HCT116 (cell line): ENCODE measurements around the gene RAD51C. TPM values are rescaled to one million over a fixed set of nuclear protein-coding genes. Genes with fewer than 3 reads are reported as not detected.
A peak's percentile ranks its signal among the peaks of the same experiment; 100 is the strongest.
"Not testable (repeated sequence)": the region's sequence is repeated elsewhere in the genome, so short reads cannot be mapped to it uniquely, and the experiment has no call there.

ENCODE experiments used
- ATAC-seq: fragments of 200-7000 bp; cut with Tn5 transposase; 2 replicates; pipeline ENCODE4 v1.9.1; 2020; ENCODE audit warnings: mild to moderate bottlenecking, moderate library complexity
- BruUV-seq: library from RNA; stranded (reverse); fragments of 400-500 nt; replicated peaks from 2 replicates; lab custom pipeline; 2021; lab: Mats Ljungman, UMichigan
- CTCF ChIA-PET: fragments of 300-600 bp; sonication (Branson Sonifier 250); formaldehyde crosslinking; loops from one replicate; lab custom pipeline; 2021; ENCODE audit warnings: antibody characterized with exemption; lab: Charles Lee
- POLR2A ChIA-PET: fragments of 300-600, 350-600 bp; sonication (Branson Sonifier 250); formaldehyde crosslinking; loops from one replicate; lab custom pipeline; 2021; ENCODE audit warnings: antibody characterized with exemption; lab: Charles Lee
- RAD21 ChIA-PET, 2 experiments: fragments of 300-600 bp; sonication (Branson Sonifier 250); formaldehyde crosslinking; loops; one replicate each; lab custom pipeline; 2023; ENCODE audit warnings: low total read pairs in 2 of 2; ENCODE audit not compliant: uncharacterized antibody in 2 of 2, unreplicated experiment in 2 of 2, low non-redundant PET in 1 of 2; lab: Charles Lee
- DNase-seq: peaks from one replicate; pipeline ENCODE4 v3.0.0-alpha.2; 2010; ENCODE audit warnings: low read depth, low spot score
- H2AFZ ChIP-seq: fragments of 200-600 bp; shearing (Covaris generic), sonication (generic); 2 replicates; pipeline ENCODE4 v1.6.1; 2017; ENCODE audit warnings: low read depth, mixed run types, mixed read lengths, antibody characterized with exemption, low read length; ENCODE audit not compliant: poor library complexity, severe bottlenecking
- H3K27ac ChIP-seq: 2 replicates; pipeline ENCODE4 v1.5.1; 2012; ENCODE audit warnings: low read depth, low read length
- H3K27me3 ChIP-seq: fragments of 200-600 bp; sonication (generic); 2 replicates; pipeline ENCODE4 v1.6.1; 2016; ENCODE audit warnings: mixed run types, low read length, mixed read lengths; ENCODE audit not compliant: insufficient read depth
- H3K36me3 ChIP-seq, 2 experiments: fragments of 200-500 bp in 1 of 2; fragments of 200-600 bp in 1 of 2; sonication (Bioruptor generic) in 1 of 2; sonication (generic) in 1 of 2; 2 replicates each; pipeline versions ENCODE4 v1.5.1 to v1.6.1; 2014 to 2016; ENCODE audit warnings: low read length in 2 of 2, inconsistent platforms in 1 of 2, mixed read lengths in 1 of 2, mixed run types in 1 of 2; ENCODE audit not compliant: insufficient read depth in 2 of 2, control insufficient read depth in 1 of 2
- H3K4me1 ChIP-seq, 2 experiments: fragments of 200-600 bp in 1 of 2; sonication (generic) in 1 of 2; 2 replicates each; pipeline versions ENCODE4 v1.5.1 to v1.6.1; 2012 to 2017; ENCODE audit warnings: low read length in 2 of 2, inconsistent platforms in 1 of 2, mild to moderate bottlenecking in 1 of 2, mixed read lengths in 1 of 2, mixed run types in 1 of 2, moderate library complexity in 1 of 2; ENCODE audit not compliant: insufficient read depth in 2 of 2, control insufficient read depth in 1 of 2
- H3K4me2 ChIP-seq: fragments of 200-600 bp; sonication (generic); 2 replicates; pipeline ENCODE4 v1.6.1; 2017; ENCODE audit warnings: mixed run types, low read length, mixed read lengths
- H3K4me3 ChIP-seq, 2 experiments: fragments of 200-600 bp in 1 of 2; sonication (generic) in 1 of 2; replicated peaks in 1 of 2; 2 replicates each; pipeline ENCODE4 v1.5.1; 2011 to 2016; ENCODE audit warnings: low read length in 2 of 2, control low read depth in 1 of 2, low read depth in 1 of 2, mild to moderate bottlenecking in 1 of 2, mixed read lengths in 1 of 2, mixed run types in 1 of 2
- H3K79me2 ChIP-seq: fragments of 200-600 bp; sonication (generic); 2 replicates; pipeline ENCODE4 v1.6.1; 2017; ENCODE audit warnings: mild to moderate bottlenecking, mixed run types, low read length, moderate library complexity, mixed read lengths; ENCODE audit not compliant: insufficient read depth
- H3K9ac ChIP-seq: fragments of 200-600 bp; sonication (generic); 2 replicates; pipeline ENCODE4 v1.6.1; 2016; ENCODE audit warnings: low read length, mixed read lengths
- H3K9me2 ChIP-seq: fragments of 200-600 bp; sonication (generic), shearing (Covaris generic); 2 replicates; pipeline ENCODE4 v1.6.1; 2017; ENCODE audit warnings: mixed run types, mild to moderate bottlenecking, moderate library complexity; ENCODE audit not compliant: insufficient read depth
- H3K9me3 ChIP-seq, 2 experiments: fragments of 200-500 bp in 1 of 2; fragments of 200-600 bp in 1 of 2; sonication (Bioruptor generic) in 1 of 2; sonication (generic) in 1 of 2; 2 replicates each; pipeline ENCODE4 v1.6.1; 2014 to 2017; ENCODE audit warnings: low read length in 2 of 2, mixed read lengths in 2 of 2, inconsistent platforms in 1 of 2, low read depth in 1 of 2, mild to moderate bottlenecking in 1 of 2, mixed run types in 1 of 2, moderate library complexity in 1 of 2; ENCODE audit not compliant: control insufficient read depth in 1 of 2, insufficient read depth in 1 of 2
- H4K20me1 ChIP-seq: fragments of 200-600 bp; sonication (generic), shearing (Covaris generic); 2 replicates; pipeline ENCODE4 v1.6.1; 2017; ENCODE audit warnings: mixed run types, mild to moderate bottlenecking, moderate library complexity; ENCODE audit not compliant: insufficient read depth
- ATF3 ChIP-seq: IDR thresholded peaks from 2 replicates; pipeline ENCODE4 v1.6.1; 2012
- EGR1 ChIP-seq: IDR thresholded peaks from 2 replicates; pipeline ENCODE4 v1.6.1; 2012; ENCODE audit warnings: low read depth
- EZH2phosphoT487 ChIP-seq: fragments of 200-600 bp; IDR thresholded peaks from 2 replicates; pipeline ENCODE4 v1.6.1; 2018; ENCODE audit warnings: antibody characterized with exemption, borderline replicate concordance
- RAD21 ChIP-seq: IDR thresholded peaks from 2 replicates; pipeline ENCODE4 v1.6.1; 2012; ENCODE audit warnings: low read depth, mild to moderate bottlenecking
- ZBTB33 ChIP-seq: IDR thresholded peaks from 2 replicates; pipeline ENCODE4 v1.6.1; 2011; ENCODE audit warnings: mild to moderate bottlenecking, low read length, moderate library complexity; ENCODE audit not compliant: insufficient replicate concordance; ENCODE audit errors: extremely low read depth
- ZFX ChIP-seq: fragments of 450-650 bp; IDR thresholded peaks from 2 replicates; pipeline ENCODE4 v1.6.1; 2017
- intact Hi-C: fragments of 100-400 bp; cut with micrococcal nuclease; formaldehyde crosslinking; loops from 2 replicates; pipeline ENCODE4 v1.10.0; 2022
- total RNA-seq: library from RNA; stranded (reverse); gene quantifications from one replicate; pipeline ENCODE4 v1.2.1, GENCODE V29; 2021; ENCODE audit not compliant: unreplicated experiment

RAD51C gene
- total RNA-seq, 1 experiment from 2014 or later: 94.9 TPM

- peak; percentile 97 for TF ChIP-seq ZBTB33
- TF ChIP-seq EZH2phosphoT487: no peak
- peak; percentile 55 for TF ChIP-seq RAD21
- TF ChIP-seq ATF3: no peak
- TF ChIP-seq ZFX: no peak
- TF ChIP-seq, all 23 proteins: peak for 15
Measured at GRCh38 chr17:58658804-58659713, 33.3 kb upstream of the RAD51C start (continued).

- BruUV-seq, H3K27me3 ChIP-seq, ATAC-seq, H4K20me1 ChIP-seq, H3K79me2 ChIP-seq, CTCF ChIA-PET, RAD21 ChIA-PET, DNase-seq, H3K9me2 ChIP-seq, H3K9me3 ChIP-seq, H3K36me3 ChIP-seq: not testable (repeated sequence)
- H3K9ac ChIP-seq: peak overlapping the region; percentile 66
- intact Hi-C loops: loop anchor here (1.0 kb wide), 3 partner anchors 20 to 141 kb away; no protein-coding TSS in a partner anchor
- peak overlapping the region; percentile 33 to 34 for H3K4me3 ChIP-seq
- peak overlapping the region; percentile 76 for H2AFZ ChIP-seq
- peak overlapping the region; percentile 60 for H3K4me2 ChIP-seq
- POLR2A ChIA-PET: interaction anchor here (1.3 to 8.6 kb wide), 8 partner anchors 9 to 345 kb away, joined by 3 to 338 read pairs (median 10); partner anchors contain the start of genes MTMR4, RAD51C and TEX14
- peak; percentile 49; the same call in 1 of the 2 replicates for TF ChIP-seq EGR1
- H3K4me1 ChIP-seq: peaks cover 17 to 24% of the 10 kb centered on the region in 2 experiments
- H3K27ac ChIP-seq: peak overlapping the region; percentile 69
Measured at GRCh38 chr17:58659714-58660084, 32.7 kb upstream of the RAD51C start.
